IMR-90 (cell line): ENCODE results near the gene MVP. TPM values are rescaled to one million over a fixed set of nuclear protein-coding genes. Genes with fewer than 3 reads are reported as not detected.

Experiments used
- ATAC-seq: fragments of 200-7000 bp; cut with Tn5 transposase; 2 replicates; pipeline ENCODE4 v1.9.1; 2020; ENCODE audit warnings: low read depth, mild to moderate bottlenecking, moderate library complexity
- BruUV-seq: library from RNA; stranded (reverse); fragments of 400-500 nt; replicated peaks from 2 replicates; lab custom pipeline; 2021; lab: Mats Ljungman, UMichigan
- CTCF ChIA-PET: fragments of 300-600 bp; formaldehyde crosslinking; extraction: SDS; loops from one replicate; lab custom pipeline; 2021; ENCODE audit warnings: antibody characterized with exemption; lab: Yijun Ruan, JAX
- POLR2A ChIA-PET: fragments of 300-600 bp; sonication (Branson Sonifier 250); formaldehyde crosslinking; loops from one replicate; lab custom pipeline; 2022; ENCODE audit warnings: antibody characterized with exemption; ENCODE audit not compliant: unreplicated experiment; lab: Charles Lee
- DNase-seq: peaks from one replicate; pipeline ENCODE4 v3.0.0; 2013
- H2AFZ ChIP-seq: replicated peaks from 2 replicates; pipeline ENCODE3; 2013; ENCODE audit warnings: low read length, mild to moderate bottlenecking; ENCODE audit not compliant: poor library complexity
- H2AK5ac ChIP-seq: 2 replicates; pipeline ENCODE4 v1.6.1; 2013; ENCODE audit warnings: low read depth, low read length, inconsistent platforms
- H2AK9ac ChIP-seq: replicated peaks from 2 replicates; pipeline ENCODE3; 2013; ENCODE audit warnings: mild to moderate bottlenecking, low read depth, low read length, moderate library complexity; ENCODE audit not compliant: poor library complexity
- H2BK120ac ChIP-seq: 2 replicates; pipeline ENCODE4 v1.6.1; 2013; ENCODE audit warnings: low read depth, low read length, inconsistent platforms
- H2BK15ac ChIP-seq: 3 replicates; pipeline ENCODE4 v1.6.1; 2013; ENCODE audit warnings: low read depth, low read length, inconsistent platforms
- H2BK20ac ChIP-seq: 2 replicates; pipeline ENCODE4 v1.6.1; 2013; ENCODE audit warnings: low read depth, mild to moderate bottlenecking, inconsistent platforms, low read length, moderate library complexity
- H2BK5ac ChIP-seq: 2 replicates; pipeline ENCODE4 v1.6.1; 2013; ENCODE audit warnings: mild to moderate bottlenecking, low read depth, low read length, inconsistent platforms; ENCODE audit not compliant: poor library complexity, severe bottlenecking
- H3K14ac ChIP-seq: replicated peaks from 2 replicates; pipeline ENCODE4 v1.6.1; 2013; ENCODE audit warnings: low read depth, low read length, inconsistent platforms
- H3K18ac ChIP-seq: 2 replicates; pipeline ENCODE4 v1.6.1; 2013; ENCODE audit warnings: low read depth, low read length, control low read depth
- H3K23ac ChIP-seq: 2 replicates; pipeline ENCODE4 v1.6.1; 2013; ENCODE audit warnings: low read depth, low read length, inconsistent platforms
- H3K27ac ChIP-seq: 2 replicates; pipeline ENCODE4 v1.5.1; 2013; ENCODE audit warnings: mild to moderate bottlenecking, control low read depth, low read length; ENCODE audit not compliant: insufficient read depth
- H3K27me3 ChIP-seq: 2 replicates; pipeline ENCODE4 v1.6.1; 2013; ENCODE audit warnings: low read length; ENCODE audit not compliant: control insufficient read depth, insufficient read depth
- H3K36me3 ChIP-seq: 2 replicates; pipeline ENCODE4 v1.6.1; 2013; ENCODE audit warnings: low read length, mixed read lengths; ENCODE audit not compliant: control insufficient read depth, insufficient read depth
- H3K4ac ChIP-seq: 2 replicates; pipeline ENCODE4 v1.6.1; 2013; ENCODE audit warnings: low read depth, low read length, inconsistent platforms
- H3K4me1 ChIP-seq: 2 replicates; pipeline ENCODE4 v1.6.1; 2013; ENCODE audit warnings: low read length, mixed read lengths; ENCODE audit not compliant: control insufficient read depth, insufficient read depth
- H3K4me2 ChIP-seq: 2 replicates; pipeline ENCODE4 v1.6.1; 2013; ENCODE audit warnings: low read depth, mild to moderate bottlenecking, control low read depth, low read length, moderate library complexity
- H3K4me3 ChIP-seq: 2 replicates; pipeline ENCODE4 v1.5.1; 2013; ENCODE audit warnings: low read depth, mild to moderate bottlenecking, control low read depth, low read length, moderate library complexity; ENCODE audit not compliant: insufficient read depth
- H3K56ac ChIP-seq: 2 replicates; pipeline ENCODE4 v1.6.1; 2013; ENCODE audit warnings: low read length, inconsistent platforms; ENCODE audit not compliant: insufficient read depth; ENCODE audit errors: extremely low read depth
- H3K79me1 ChIP-seq, 2 experiments: 2 replicates each; pipeline ENCODE4 v1.6.1; 2013; ENCODE audit warnings: low read length in 2 of 2, inconsistent platforms in 1 of 2, low read depth in 1 of 2
- H3K9ac ChIP-seq: 2 replicates; pipeline ENCODE4 v1.6.1; 2013; ENCODE audit warnings: low read depth, low read length, control low read depth
- H3K9me1 ChIP-seq: 2 replicates; pipeline ENCODE4 v1.6.1; 2013; ENCODE audit warnings: low read length, inconsistent platforms; ENCODE audit not compliant: insufficient read depth
- H3K9me3 ChIP-seq: 2 replicates; pipeline ENCODE4 v1.6.1; 2013; ENCODE audit warnings: low read length; ENCODE audit not compliant: control insufficient read depth, insufficient read depth
- H4K20me1 ChIP-seq: 2 replicates; pipeline ENCODE4 v1.6.1; 2013; ENCODE audit warnings: low read length, inconsistent platforms; ENCODE audit not compliant: insufficient read depth
- H4K5ac ChIP-seq: 2 replicates; pipeline ENCODE4 v1.6.1; 2013; ENCODE audit warnings: mild to moderate bottlenecking, low read depth, low read length, control low read depth
- H4K8ac ChIP-seq, 2 experiments: 2 replicates each; pipeline ENCODE4 v1.6.1; 2013; ENCODE audit warnings: low read depth in 2 of 2, low read length in 2 of 2, control low read depth in 1 of 2, inconsistent platforms in 1 of 2
- H4K91ac ChIP-seq: 2 replicates; pipeline ENCODE4 v1.6.1; 2013; ENCODE audit warnings: low read depth, low read length, inconsistent platforms; ENCODE audit not compliant: insufficient read depth
- CEBPB ChIP-seq: IDR thresholded peaks from 2 replicates; pipeline ENCODE4 v1.6.1; 2012; ENCODE audit warnings: low read depth, low read length, improper control_type of control experiment
- CHD1 ChIP-seq: IDR thresholded peaks from 2 replicates; pipeline ENCODE4 v1.6.1; 2012; ENCODE audit warnings: low read depth, low read length, improper control_type of control experiment
- CTCF ChIP-seq: conservative IDR thresholded peaks from 2 replicates; pipeline ENCODE4 v1.5.1; 2012; ENCODE audit warnings: mild to moderate bottlenecking, low read depth, low read length, improper control_type of control experiment
- MAFK ChIP-seq: IDR thresholded peaks from 2 replicates; pipeline ENCODE4 v1.6.1; 2012; ENCODE audit warnings: low read depth, low read length, improper control_type of control experiment
- MAZ ChIP-seq: IDR thresholded peaks from 2 replicates; pipeline ENCODE4 v1.6.1; 2012; ENCODE audit warnings: low read depth, mild to moderate bottlenecking, low read length, improper control_type of control experiment, moderate library complexity, borderline replicate concordance
- MXI1 ChIP-seq: IDR thresholded peaks from 2 replicates; pipeline ENCODE4 v1.6.1; 2012; ENCODE audit warnings: low read depth, mild to moderate bottlenecking, low read length, moderate library complexity, borderline replicate concordance
- RFX5 ChIP-seq: IDR thresholded peaks from 2 replicates; pipeline ENCODE4 v1.8.0; 2012; ENCODE audit warnings: low read depth, mild to moderate bottlenecking, low read length, moderate library complexity
- USF2 ChIP-seq: fragments of 150-350 bp; IDR thresholded peaks from 2 replicates; pipeline ENCODE4 v1.6.1; 2017; ENCODE audit warnings: mild to moderate bottlenecking, antibody characterized with exemption, low read length, low read depth
- WGBS, 2 experiments: methylation state at CpG; one replicate each; pipeline versions ENCODE4 v1.1.5 to v1.1.7; 2013; ENCODE audit warnings: missing lambda C conversion rate in 2 of 2; ENCODE audit not compliant: insufficient read length in 1 of 2; ENCODE audit errors: extremely low coverage in 2 of 2; 5-methylcytosine and 5-hydroxymethylcytosine counted together
- dilution Hi-C: fragments of 300-500 bp; cut with HindIII; formaldehyde crosslinking; loops from one replicate; pipeline ENCODE4 v1.14.3; 2018; ENCODE audit warnings: low sequenced_read_pairs; ENCODE audit not compliant: unreplicated experiment
- in situ Hi-C: fragments of 300-500 bp; cut with MboI; formaldehyde crosslinking; loops from 3 replicates; pipeline ENCODE4 v1.14.3; 2019; ENCODE audit warnings: low sequenced_read_pairs, inconsistent platforms, mixed read lengths
- intact Hi-C: fragments of 100-400 bp; cut with micrococcal nuclease; formaldehyde crosslinking; loops from 2 replicates; pipeline ENCODE4 v1.10.0; 2022
- polyA plus RNA-seq, 3 experiments: library from polyadenylated mRNA; depleted of rRNA; stranded (reverse); fragments of >200 nt; gene quantifications; 2 replicates each; pipeline ENCODE4 v1.2.3, GENCODE V29; 2012; ENCODE audit warnings: low replicate concordance in 1 of 3
- total RNA-seq: library from RNA; depleted of rRNA; stranded (reverse); fragments of >200 nt; gene quantifications from 2 replicates; pipeline ENCODE4 v1.2.3, GENCODE V29; 2012

MVP gene
- total and polyA plus RNA-seq, 2 of the 4 experiments (the other 2 are of a cell fraction): 204 to 319 TPM

GRCh38 chr16:29878172-29878571 is 57.9 kb downstream of the MVP start:
- H3K18ac ChIP-seq: no peak overlapping the region

More at GRCh38 chr16:29878172-29878571, 57.9 kb downstream of the MVP start:
- intact Hi-C loops (no loop called here), dilution Hi-C loops (no loop called here), in situ Hi-C loops (no loop called here)
- no CpG with 5 or more reads among the region's 14 CpGs for WGBS, 2 experiments
- no peaks in the 10 kb centered on the region for H3K4me1 ChIP-seq
- H3K23ac ChIP-seq: no peak overlapping the region
- no peak overlapping the region for H2AFZ ChIP-seq
- no peak overlapping the region for H3K4me3 ChIP-seq
- H2BK20ac ChIP-seq: no peak overlapping the region
- H4K91ac ChIP-seq: no peak overlapping the region
- DNase-seq (no peak), ATAC-seq (no peak)
- H3K9me1 ChIP-seq: no peaks in the 10 kb centered on the region
- H3K4me2 ChIP-seq: no peak overlapping the region
- H2BK5ac ChIP-seq: no peak overlapping the region
- no peak overlapping the region for H3K27ac ChIP-seq
- no peaks in the 10 kb centered on the region for H3K9me3 ChIP-seq
- peaks cover 3% of the 10 kb centered on the region; the same call in 1 of the 2 replicates for H4K20me1 ChIP-seq
- no peak overlapping the region for H3K14ac ChIP-seq
- H2BK120ac ChIP-seq: no peak overlapping the region
- BruUV-seq: no TSS peak
- H3K56ac ChIP-seq: no peak overlapping the region
- H4K8ac ChIP-seq: no peak overlapping the region
- no peaks in the 10 kb centered on the region; the same call in 1 of the 2 replicates for H3K36me3 ChIP-seq
- H2BK15ac ChIP-seq: no peak overlapping the region
- ChIA-PET POLR2A (no interaction called here), CTCF (no interaction called here)
- no peak overlapping the region for H3K4ac ChIP-seq
- no peak overlapping the region for H2AK5ac ChIP-seq
- no peak overlapping the region for H3K9ac ChIP-seq
- TF ChIP-seq CHD1 (no peak), MAZ (no peak), CEBPB (no peak), MAFK (no peak), MXI1 (no peak), CTCF (no peak), RFX5 (no peak), USF2 (no peak)
- peaks cover 18% of the 10 kb centered on the region for H3K27me3 ChIP-seq
- no peaks in the 10 kb centered on the region for H3K79me1 ChIP-seq
- peak overlapping the region; percentile 37 for H2AK9ac ChIP-seq
- H4K5ac ChIP-seq: no peak overlapping the region
